ENCODE results near the gene HTT. TPM values are rescaled to one million over a fixed set of nuclear protein-coding genes. Genes with fewer than 3 reads are reported as not detected.

HTT gene
- polyA plus RNA-seq, 3 donors, result 1.8 to 27.1 (median 3.0) TPM

- H3K4me1 Mint-ChIP-seq, result peaks cover 11% of the 10 kb centered on the region
- Histone ChIP-seq H3K36me3 (replicated peaks in 1 of 2; ENCODE audit: control insufficient read depth in 1 of 2, insufficient read depth in 2 of 2, low read length in 2 of 2) (peaks cover 73 to 91% of the 10 kb centered on the region in 2 donors), H3K9me3 (replicated peaks in 1 of 2; ENCODE audit: control insufficient read depth in 1 of 2, insufficient read depth in 1 of 2, low read length in 2 of 2) (no peaks in the 10 kb centered on the region), H2AFZ (ENCODE audit: insufficient read depth, low read depth, low read length, poor library complexity, severe bottlenecking) (no peak overlapping the region), H4K20me1 (ENCODE audit: insufficient read depth, low read length) (peaks cover 47% of the 10 kb centered on the region), H3K27me3 (ENCODE audit: control insufficient read depth in 2 of 2, insufficient read depth in 2 of 2, low read length in 2 of 2) (no peaks in the 10 kb centered on the region), H3K79me2 (ENCODE audit: insufficient read depth, low read length) (no peaks in the 10 kb centered on the region), H3K4me1 (ENCODE audit: control insufficient read depth in 1 of 2, insufficient read depth in 2 of 2, low read length in 2 of 2) (peaks cover 2 to 6% of the 10 kb centered on the region in 2 donors), H3K27ac (ENCODE audit: low read depth in 1 of 2, low read length in 2 of 2) (peak overlapping the region in 1 of 2 donors; percentile 57), H3K4me2 (replicated peaks; ENCODE audit: extremely low read depth, low read length, poor library complexity, severe bottlenecking) (no peak overlapping the region), H3K4me3 (replicated peaks in 1 of 3; ENCODE audit: low read depth in 2 of 3, low read length in 3 of 3) (no peak overlapping the region), H3K9ac (ENCODE audit: insufficient read depth, low read length, poor library complexity, severe bottlenecking) (no peak overlapping the region)
- intact Hi-C loops (cut with micrococcal nuclease), result no loop called here
- peak; percentile 92 for TF ChIP-seq CTCF (IDR thresholded peaks at IDR 0.05)
- peaks cover 76 to 86% of the 10 kb centered on the region in 2 donors for H3K36me3 Mint-ChIP-seq
- no peaks in the 10 kb centered on the region for H3K9me3 Mint-ChIP-seq
- no peak overlapping the region for H3K4me3 Mint-ChIP-seq
- DNase-seq, result peak; percentile 89 to 98 (median 94)
- H3K27me3 Mint-ChIP-seq (ENCODE audit: low read depth in 3 of 3), result peaks cover 0 to 3% (median 1%) of the 10 kb centered on the region in 3 donors
- H3K27ac Mint-ChIP-seq, result peak overlapping the region in 6 of 7 donors; percentile 55 to 89 (median 70)
- no CpG with 5 or more reads among the region's 7 CpGs for WGBS (ENCODE audit: insufficient coverage)
Measured at GRCh38 chr4:3106339-3107186, 32.1 kb downstream of the HTT start.

GRCh38 chr4:3107271-3107670 is 32.8 kb downstream of the HTT start:
- no peak overlapping the region for H2AFZ ChIP-seq (ENCODE audit: insufficient read depth, low read depth, low read length, poor library complexity, severe bottlenecking)
- H4K20me1 ChIP-seq (ENCODE audit: insufficient read depth, low read length), result peaks cover 43% of the 10 kb centered on the region
- no peaks in the 10 kb centered on the region for H3K79me2 ChIP-seq (ENCODE audit: insufficient read depth, low read length)
- peaks cover 2 to 6% of the 10 kb centered on the region in 2 donors for H3K4me1 ChIP-seq (ENCODE audit: control insufficient read depth in 1 of 2, insufficient read depth in 2 of 2, low read length in 2 of 2)
- Mint-ChIP-seq H3K27me3 (ENCODE audit: low read depth in 3 of 3) (peaks cover 0 to 3% (median 1%) of the 10 kb centered on the region in 3 donors), H3K27ac (peak overlapping the region in 5 of 7 donors; percentile 9 to 80 (median 46)), H3K4me3 (no peak overlapping the region), H3K36me3 (peaks cover 76 to 87% of the 10 kb centered on the region in 2 donors), H3K4me1 (peaks cover 11% of the 10 kb centered on the region), H3K9me3 (no peaks in the 10 kb centered on the region)
- H3K27ac ChIP-seq (ENCODE audit: low read depth in 1 of 2, low read length in 2 of 2), result peak overlapping the region in 1 of 2 donors; percentile 57
- intact Hi-C loops (cut with micrococcal nuclease), result no loop called here
- no peak overlapping the region for H3K9ac ChIP-seq (ENCODE audit: insufficient read depth, low read length, poor library complexity, severe bottlenecking)
- no peaks in the 10 kb centered on the region for H3K27me3 ChIP-seq (ENCODE audit: control insufficient read depth in 2 of 2, insufficient read depth in 2 of 2, low read length in 2 of 2)
- no peak overlapping the region for H3K4me2 ChIP-seq (replicated peaks; ENCODE audit: extremely low read depth, low read length, poor library complexity, severe bottlenecking)
- H3K4me3 ChIP-seq (replicated peaks in 1 of 3; ENCODE audit: low read depth in 2 of 3, low read length in 3 of 3), result no peak overlapping the region
- 100% methylated on average over 4 of the region's 5 CpGs for WGBS (ENCODE audit: insufficient coverage)
- no peaks in the 10 kb centered on the region for H3K9me3 ChIP-seq (replicated peaks in 1 of 2; ENCODE audit: control insufficient read depth in 1 of 2, insufficient read depth in 1 of 2, low read length in 2 of 2)
- DNase-seq, result no peak
- peaks cover 73 to 91% of the 10 kb centered on the region in 2 donors for H3K36me3 ChIP-seq (replicated peaks in 1 of 2; ENCODE audit: control insufficient read depth in 1 of 2, insufficient read depth in 2 of 2, low read length in 2 of 2)
- no peak for TF ChIP-seq CTCF (IDR thresholded peaks at IDR 0.05)
